GM13976 (cell line): ENCODE data around the gene PLOD2.

Source experiments
- DNase-seq: peaks from one replicate; pipeline ENCODE4 v3.0.0; 2012; ENCODE audit warnings: low spot score
- in situ Hi-C: fragments of 300-500 bp; cut with MboI; formaldehyde crosslinking; loops from one replicate; pipeline ENCODE4 v1.12.0; 2022; ENCODE audit warnings: low sequenced_read_pairs, mixed read lengths, inconsistent platforms; ENCODE audit not compliant: unreplicated experiment
- TF ChIP-seq, protein P1 (sequence below): IDR thresholded peaks from 2 replicates; pipeline ENCODE4 v1.5.1; 2012; ENCODE audit warnings: borderline replicate concordance, mild to moderate bottlenecking; ENCODE audit not compliant: insufficient read depth; ENCODE audit errors: extremely low read depth, missing control alignments, control extremely low read depth

PLOD2 gene

DNA sequence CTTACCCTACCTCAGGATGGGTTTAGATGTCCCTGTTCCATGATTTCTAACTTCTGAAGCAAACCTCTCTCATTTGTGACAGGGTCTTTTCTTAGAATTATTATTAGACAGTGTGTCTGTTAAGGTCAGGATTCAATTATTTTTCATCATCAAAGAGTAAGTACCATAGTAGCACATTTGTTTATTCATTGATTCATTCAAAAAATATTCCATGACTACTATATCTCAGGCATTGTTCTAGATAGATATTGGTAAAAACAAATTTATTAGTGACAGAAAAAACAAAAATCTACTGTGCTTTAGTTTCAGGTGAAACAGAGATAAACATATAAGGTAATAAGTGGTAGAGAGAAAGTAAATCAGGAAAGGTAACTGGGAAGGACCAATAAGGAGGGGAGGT lies 3.5 kb upstream of the PLOD2 start:
- in situ Hi-C loops = no loop called here
- no peak for DNase-seq
- TF ChIP-seq, protein P1, sequence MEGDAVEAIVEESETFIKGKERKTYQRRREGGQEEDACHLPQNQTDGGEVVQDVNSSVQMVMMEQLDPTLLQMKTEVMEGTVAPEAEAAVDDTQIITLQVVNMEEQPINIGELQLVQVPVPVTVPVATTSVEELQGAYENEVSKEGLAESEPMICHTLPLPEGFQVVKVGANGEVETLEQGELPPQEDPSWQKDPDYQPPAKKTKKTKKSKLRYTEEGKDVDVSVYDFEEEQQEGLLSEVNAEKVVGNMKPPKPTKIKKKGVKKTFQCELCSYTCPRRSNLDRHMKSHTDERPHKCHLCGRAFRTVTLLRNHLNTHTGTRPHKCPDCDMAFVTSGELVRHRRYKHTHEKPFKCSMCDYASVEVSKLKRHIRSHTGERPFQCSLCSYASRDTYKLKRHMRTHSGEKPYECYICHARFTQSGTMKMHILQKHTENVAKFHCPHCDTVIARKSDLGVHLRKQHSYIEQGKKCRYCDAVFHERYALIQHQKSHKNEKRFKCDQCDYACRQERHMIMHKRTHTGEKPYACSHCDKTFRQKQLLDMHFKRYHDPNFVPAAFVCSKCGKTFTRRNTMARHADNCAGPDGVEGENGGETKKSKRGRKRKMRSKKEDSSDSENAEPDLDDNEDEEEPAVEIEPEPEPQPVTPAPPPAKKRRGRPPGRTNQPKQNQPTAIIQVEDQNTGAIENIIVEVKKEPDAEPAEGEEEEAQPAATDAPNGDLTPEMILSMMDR = no peak

DNA sequence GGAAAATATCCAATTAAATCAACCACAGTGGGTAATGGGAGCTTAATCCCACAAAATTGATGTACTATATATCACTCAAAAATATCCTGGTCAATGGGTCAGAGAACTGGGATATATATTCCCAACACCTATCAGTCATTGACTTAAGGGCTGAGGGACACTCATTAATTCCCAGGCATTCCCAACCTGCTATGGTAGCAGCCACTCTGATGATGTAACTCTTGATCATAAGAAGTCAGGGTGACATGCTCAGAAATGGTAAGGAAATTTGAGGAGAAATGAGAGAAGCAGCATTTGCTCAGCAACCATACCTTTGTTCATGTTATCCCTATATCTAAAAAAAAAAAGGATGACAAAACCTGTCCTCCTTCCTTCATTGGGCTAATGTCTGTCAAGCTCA lies 3.1 kb upstream of the PLOD2 start:
- no peak for DNase-seq
- TF ChIP-seq, protein P1 = no peak
- in situ Hi-C loops = no loop called here

DNA sequence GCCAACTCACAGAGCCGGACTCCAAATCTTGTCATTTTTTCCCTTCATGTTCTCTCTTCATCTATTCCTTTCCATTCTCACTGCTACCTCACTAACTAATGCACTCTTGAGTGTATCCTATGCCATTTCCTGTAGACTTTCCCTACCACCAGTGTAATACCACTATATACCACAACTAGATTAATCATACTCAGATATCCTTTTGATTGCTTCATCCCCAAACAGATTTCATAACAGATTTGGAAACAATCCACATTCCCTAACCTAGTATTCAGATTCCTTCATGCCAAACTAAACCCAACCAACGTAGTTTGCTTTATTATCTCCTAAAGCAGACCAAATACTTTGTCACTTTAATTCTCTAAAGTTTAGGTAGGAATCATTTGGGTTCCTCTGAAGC lies 2.6 kb upstream of the PLOD2 start:
- no peak for DNase-seq
- in situ Hi-C loops = no loop called here
- TF ChIP-seq, protein P1 = no peak

DNA sequence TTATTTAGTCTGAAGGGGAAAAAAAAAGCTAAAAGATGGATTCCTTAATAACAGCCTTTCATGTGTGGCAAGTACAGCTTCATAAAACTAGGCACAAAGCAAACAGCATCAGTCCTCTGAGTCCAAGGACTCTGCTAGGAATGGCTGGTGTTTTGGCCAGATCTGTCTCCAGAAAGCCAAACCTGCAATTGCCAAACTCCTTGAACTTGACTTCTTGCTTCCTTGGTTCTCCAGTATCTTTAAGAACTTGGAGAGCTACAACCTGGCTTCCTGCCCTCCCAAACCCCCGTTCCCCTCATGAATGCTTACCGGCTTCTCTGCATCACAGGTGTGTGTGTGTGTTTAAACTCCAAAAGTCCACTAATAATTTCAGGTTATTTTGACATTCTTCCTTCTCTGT lies 1.6 kb upstream of the PLOD2 start:
- no peak for DNase-seq
- TF ChIP-seq, protein P1 = no peak
- in situ Hi-C loops = no loop called here

DNA sequence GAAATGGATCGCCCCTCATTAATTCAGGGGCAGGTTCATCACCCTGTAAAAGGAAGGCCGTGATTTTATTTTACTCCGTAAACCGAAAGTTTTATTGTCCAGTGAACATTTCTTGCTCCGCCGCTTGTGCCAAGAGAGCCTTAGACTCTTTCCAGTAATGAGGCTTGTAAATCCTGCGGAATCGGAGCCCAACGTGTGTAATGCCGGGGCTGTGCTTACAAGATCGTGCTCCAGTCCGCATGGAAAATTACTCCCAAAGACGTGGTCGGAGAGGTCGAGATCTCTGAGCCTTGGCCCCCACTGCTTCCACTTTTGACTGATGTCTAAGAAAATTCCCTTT lies 649 bp upstream of the PLOD2 start:
- TF ChIP-seq, protein P1 = no peak
- no peak for DNase-seq
- in situ Hi-C loops = no loop called here

DNA sequence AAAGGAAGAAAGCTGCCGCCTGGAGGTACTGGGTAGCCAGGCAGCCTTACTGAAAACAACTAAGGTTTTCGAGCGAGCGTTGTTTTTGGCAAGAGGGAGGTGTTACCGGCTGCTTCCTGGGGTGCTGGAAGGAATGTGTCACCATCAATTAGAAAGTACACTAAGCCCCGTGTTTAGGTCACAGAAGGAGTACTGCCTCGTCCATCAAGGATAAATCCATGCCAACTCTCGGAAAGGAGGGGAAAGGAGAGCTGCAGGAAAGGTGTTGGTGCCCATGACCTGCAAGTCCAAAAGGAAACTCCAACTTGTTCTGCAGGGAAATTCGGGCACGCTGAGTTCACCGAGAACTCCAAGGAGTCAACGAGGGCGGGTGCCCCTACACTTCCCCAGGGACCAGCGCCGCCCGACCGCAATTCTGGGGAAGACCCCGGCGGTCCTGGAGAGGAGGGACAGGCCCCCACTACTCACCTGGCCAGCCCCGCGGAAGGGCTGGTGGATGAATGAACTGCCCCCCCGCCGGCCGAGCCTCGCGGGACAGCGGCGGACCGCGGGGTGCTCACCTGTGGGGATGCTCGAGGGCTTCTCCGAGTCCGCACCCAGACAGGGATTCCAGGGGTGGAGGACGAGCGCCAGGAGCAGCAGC lies 542 bp downstream of the PLOD2 start:
- DNase-seq = peak; percentile 13
- in situ Hi-C loops = no loop called here
- TF ChIP-seq, protein P1 = no peak

DNA sequence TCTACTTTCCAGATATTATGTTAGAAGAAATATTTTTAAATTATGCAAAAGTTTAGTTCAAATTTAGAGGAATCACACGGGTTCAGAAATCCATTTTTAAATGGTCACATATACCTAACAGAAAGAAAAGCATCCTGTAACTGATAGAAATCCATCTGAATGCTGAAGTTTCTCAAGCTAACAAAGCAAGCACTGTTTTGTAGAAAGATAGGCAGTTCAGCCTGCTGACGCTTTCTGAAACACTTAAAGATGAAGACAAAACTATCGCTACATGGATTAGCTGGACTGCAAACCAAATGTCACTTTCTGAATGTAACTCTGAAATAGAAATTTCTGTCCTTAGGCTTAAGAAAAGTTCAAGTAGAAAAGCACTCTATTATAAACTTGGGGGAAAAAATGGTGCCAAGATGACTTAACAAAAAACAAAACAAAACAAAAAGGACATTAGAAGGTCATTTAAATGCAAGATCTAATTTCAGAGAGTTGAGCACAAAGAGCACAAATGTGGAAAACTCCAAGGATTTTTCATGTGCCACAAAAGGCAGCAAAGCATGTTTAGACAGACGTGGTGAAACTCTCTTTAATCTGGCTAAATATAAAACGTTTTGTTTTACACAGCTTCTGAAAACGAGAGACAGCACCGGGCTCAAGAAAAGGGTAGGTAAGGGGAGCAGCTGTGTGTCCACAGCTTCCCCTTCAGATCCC lies 1.2 kb downstream of the PLOD2 start:
- DNase-seq = no peak
- TF ChIP-seq, protein P1 = no peak
- in situ Hi-C loops = no loop called here
